GM10266 (cell line): Measurements from ENCODE around the gene F8.

Experiments used
- DNase-seq: peaks from one replicate; pipeline ENCODE4 v3.0.0; 2012; ENCODE audit errors: extremely low spot score
- CTCF ChIP-seq: IDR thresholded peaks from 2 replicates; pipeline ENCODE4 v1.5.1; 2012; ENCODE audit warnings: mild to moderate bottlenecking, low read depth; ENCODE audit not compliant: control insufficient read depth, insufficient read depth; ENCODE audit errors: missing control alignments

F8 gene

GRCh38 chrX:155028129-155028528, 5.6 kb upstream of the F8 start:
- peak; percentile 23 for TF ChIP-seq CTCF
- DNase-seq, result peak; percentile 6

GRCh38 chrX:155027509-155028066, 5.1 kb upstream of the F8 start:
- peak; percentile 8 for DNase-seq
- TF ChIP-seq CTCF, result no peak

- DNase-seq, result peak; percentile 83
- no peak for TF ChIP-seq CTCF
These were observed 4.4 kb upstream of the F8 start, which contains the start of gene FUNDC2 for GRCh38 chrX:155026727-155027508. FUNDC2 (plus strand) TSS chrX:155026844; CDS start chrX:155026939, 95 bp downstream.

- no peak for DNase-seq
- TF ChIP-seq CTCF, result no peak
These were observed 3.9 kb upstream of the F8 start for GRCh38 chrX:155026420-155026726.

- DNase-seq, result no peak
These were observed 1.6 kb upstream of the F8 start for GRCh38 chrX:155023907-155024833.

GRCh38 chrX:155020591-155020990, 1.9 kb downstream of the F8 start:
- no peak for TF ChIP-seq CTCF
- DNase-seq, result no peak

More at GRCh38 chrX:155023907-155024833, 1.6 kb upstream of the F8 start:
- TF ChIP-seq CTCF, result no peak
